Measurements from ENCODE around the gene ADAMTS15.

The ADAMTS15 gene

GRCh38 chr11:130516554-130517505, 68.4 kb downstream of the ADAMTS15 start:
- DNase-seq (ENCODE audit: low spot score), result no peak
- no peak for TF ChIP-seq CTCF (conservative IDR thresholded peaks at IDR 0.05; ENCODE audit: low read depth)
- CTCF ChIA-PET, result interaction anchor here (0.6 kb wide), 2 partner anchors 340 to 1259 kb away, joined by 3 to 4 read pairs; no protein-coding TSS in a partner anchor
- POLR2A ChIA-PET (ENCODE audit: low non-redundant PET), result no interaction called here
- no peak overlapping the region for H3K27ac ChIP-seq

- no peak for TF ChIP-seq CTCF (conservative IDR thresholded peaks at IDR 0.05; ENCODE audit: low read depth)
- POLR2A ChIA-PET (ENCODE audit: low non-redundant PET), result no interaction called here
- DNase-seq (ENCODE audit: low spot score), result no peak
- CTCF ChIA-PET, result no interaction called here
- H3K27ac ChIP-seq, result no peak overlapping the region
Measured at GRCh38 chr11:130518164-130518680, 69.8 kb downstream of the ADAMTS15 start.

GRCh38 chr11:130519128-130519932, 70.9 kb downstream of the ADAMTS15 start:
- no peak for TF ChIP-seq CTCF (conservative IDR thresholded peaks at IDR 0.05; ENCODE audit: low read depth)
- no peak for DNase-seq (ENCODE audit: low spot score)
- no peak overlapping the region for H3K27ac ChIP-seq
- CTCF ChIA-PET, result no interaction called here
- POLR2A ChIA-PET (ENCODE audit: low non-redundant PET), result no interaction called here

GRCh38 chr11:130520271-130520671, 71.8 kb downstream of the ADAMTS15 start:
- CTCF ChIA-PET, result no interaction called here
- TF ChIP-seq CTCF (conservative IDR thresholded peaks at IDR 0.05; ENCODE audit: low read depth), result no peak
- no peak for DNase-seq (ENCODE audit: low spot score)
- H3K27ac ChIP-seq, result no peak overlapping the region
- POLR2A ChIA-PET (ENCODE audit: low non-redundant PET), result no interaction called here

- no peak for TF ChIP-seq CTCF (conservative IDR thresholded peaks at IDR 0.05; ENCODE audit: low read depth)
- CTCF ChIA-PET, result interaction anchor here (0.8 kb wide), 1 partner anchor 30 kb away, joined by 3 read pairs; no protein-coding TSS in a partner anchor
- H3K27ac ChIP-seq, result peak overlapping the region; percentile 56
Measured at GRCh38 chr11:130522284-130522961, 74.0 kb downstream of the ADAMTS15 start.

GRCh38 chr11:130523166-130523565, 74.7 kb downstream of the ADAMTS15 start:
- POLR2A ChIA-PET (ENCODE audit: low non-redundant PET), result no interaction called here
- no peak for DNase-seq (ENCODE audit: low spot score)
- CTCF ChIA-PET, result interaction anchor here (0.8 kb wide), 1 partner anchor 29 kb away, joined by 3 read pairs; no protein-coding TSS in a partner anchor
- TF ChIP-seq CTCF (conservative IDR thresholded peaks at IDR 0.05; ENCODE audit: low read depth), result no peak
- H3K27ac ChIP-seq, result no peak overlapping the region; the same call in 1 of the 2 replicates

More at GRCh38 chr11:130522284-130522961, 74.0 kb downstream of the ADAMTS15 start:
- peak; percentile 90 for DNase-seq (ENCODE audit: low spot score)
- POLR2A ChIA-PET (ENCODE audit: low non-redundant PET), result no interaction called here
